ENCODE data around the gene DLG5. TPM values are rescaled to one million over a fixed set of nuclear protein-coding genes. Genes with fewer than 3 reads are reported as not detected.

The DLG5 gene
- polyA plus RNA-seq, 3 donors = 0.14 to 0.77 TPM; not detected in 1

GRCh38 chr10:77940225-77940624 lies 13.7 kb upstream of the DLG5 start:
- H3K27me3 Mint-ChIP-seq (ENCODE audit: low read depth in 3 of 3) = peaks cover 1 to 4% (median 3%) of the 10 kb centered on the region in 3 donors

DNA sequence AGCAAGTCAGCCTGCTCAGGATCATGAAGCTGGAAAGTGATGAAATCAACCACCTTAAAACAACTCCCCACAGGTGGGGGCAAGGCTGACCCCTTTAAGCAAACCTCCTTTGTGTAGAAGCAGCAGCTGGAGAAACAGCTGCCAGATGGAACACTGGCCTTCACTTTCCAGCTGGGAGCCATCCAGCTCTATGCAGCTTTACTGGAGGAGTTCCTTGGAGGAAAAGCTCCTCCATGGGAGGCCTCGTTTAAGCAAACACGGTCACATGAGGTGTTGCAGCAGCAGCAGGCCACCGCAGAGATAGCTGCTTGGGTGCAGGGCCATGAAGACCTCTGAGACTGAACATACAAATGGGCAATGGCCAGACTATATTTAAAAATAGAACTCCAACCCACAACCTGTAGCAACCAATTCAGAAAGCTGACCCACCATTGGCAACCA lies 13.0 kb upstream of the DLG5 start:
- no peak overlapping the region for H3K4me2 ChIP-seq (replicated peaks; ENCODE audit: extremely low read depth, low read length, poor library complexity, severe bottlenecking)
- no peak overlapping the region for H3K4me3 Mint-ChIP-seq
- TF ChIP-seq, protein P1, sequence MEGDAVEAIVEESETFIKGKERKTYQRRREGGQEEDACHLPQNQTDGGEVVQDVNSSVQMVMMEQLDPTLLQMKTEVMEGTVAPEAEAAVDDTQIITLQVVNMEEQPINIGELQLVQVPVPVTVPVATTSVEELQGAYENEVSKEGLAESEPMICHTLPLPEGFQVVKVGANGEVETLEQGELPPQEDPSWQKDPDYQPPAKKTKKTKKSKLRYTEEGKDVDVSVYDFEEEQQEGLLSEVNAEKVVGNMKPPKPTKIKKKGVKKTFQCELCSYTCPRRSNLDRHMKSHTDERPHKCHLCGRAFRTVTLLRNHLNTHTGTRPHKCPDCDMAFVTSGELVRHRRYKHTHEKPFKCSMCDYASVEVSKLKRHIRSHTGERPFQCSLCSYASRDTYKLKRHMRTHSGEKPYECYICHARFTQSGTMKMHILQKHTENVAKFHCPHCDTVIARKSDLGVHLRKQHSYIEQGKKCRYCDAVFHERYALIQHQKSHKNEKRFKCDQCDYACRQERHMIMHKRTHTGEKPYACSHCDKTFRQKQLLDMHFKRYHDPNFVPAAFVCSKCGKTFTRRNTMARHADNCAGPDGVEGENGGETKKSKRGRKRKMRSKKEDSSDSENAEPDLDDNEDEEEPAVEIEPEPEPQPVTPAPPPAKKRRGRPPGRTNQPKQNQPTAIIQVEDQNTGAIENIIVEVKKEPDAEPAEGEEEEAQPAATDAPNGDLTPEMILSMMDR (IDR thresholded peaks at IDR 0.05) = no peak
- H3K9me3 Mint-ChIP-seq = no peaks in the 10 kb centered on the region
- H3K27ac Mint-ChIP-seq = no peak overlapping the region
- no peak overlapping the region for H3K4me3 ChIP-seq (replicated peaks in 1 of 3; ENCODE audit: low read depth in 2 of 3, low read length in 3 of 3)
- no peaks in the 10 kb centered on the region for H3K36me3 ChIP-seq (replicated peaks in 1 of 2; ENCODE audit: control insufficient read depth in 1 of 2, insufficient read depth in 2 of 2, low read length in 2 of 2)
- H3K27me3 Mint-ChIP-seq (ENCODE audit: low read depth in 3 of 3) = peaks cover 0 to 3% (median 1%) of the 10 kb centered on the region in 3 donors
- no peak overlapping the region for H3K27ac ChIP-seq (ENCODE audit: low read depth in 1 of 2, low read length in 2 of 2)
- no peaks in the 10 kb centered on the region for H3K4me1 Mint-ChIP-seq
- H3K4me1 ChIP-seq (ENCODE audit: control insufficient read depth in 1 of 2, insufficient read depth in 2 of 2, low read length in 2 of 2) = peaks cover 0 to 5% of the 10 kb centered on the region in 2 donors
- no peak overlapping the region for H2AFZ ChIP-seq (ENCODE audit: insufficient read depth, low read depth, low read length, poor library complexity, severe bottlenecking)
- H3K36me3 Mint-ChIP-seq = no peaks in the 10 kb centered on the region
- H4K20me1 ChIP-seq (ENCODE audit: insufficient read depth, low read length) = no peaks in the 10 kb centered on the region
- intact Hi-C loops (cut with micrococcal nuclease) = no loop called here
- H3K27me3 ChIP-seq (ENCODE audit: control insufficient read depth in 2 of 2, insufficient read depth in 2 of 2, low read length in 2 of 2) = no peaks in the 10 kb centered on the region
- no peak for DNase-seq
- no peaks in the 10 kb centered on the region for H3K79me2 ChIP-seq (ENCODE audit: insufficient read depth, low read length)
- H3K9ac ChIP-seq (ENCODE audit: insufficient read depth, low read length, poor library complexity, severe bottlenecking) = no peak overlapping the region
- WGBS (ENCODE audit: insufficient coverage) = 83% methylated on average over 2 of the region's 3 CpGs
- no peaks in the 10 kb centered on the region for H3K9me3 ChIP-seq (replicated peaks in 1 of 2; ENCODE audit: control insufficient read depth in 1 of 2, insufficient read depth in 1 of 2, low read length in 2 of 2)

More at GRCh38 chr10:77940225-77940624, 13.7 kb upstream of the DLG5 start:
- Histone ChIP-seq H2AFZ (ENCODE audit: insufficient read depth, low read depth, low read length, poor library complexity, severe bottlenecking) (no peak overlapping the region), H3K4me3 (replicated peaks in 1 of 3; ENCODE audit: low read depth in 2 of 3, low read length in 3 of 3) (no peak overlapping the region), H4K20me1 (ENCODE audit: insufficient read depth, low read length) (no peaks in the 10 kb centered on the region), H3K4me1 (ENCODE audit: control insufficient read depth in 1 of 2, insufficient read depth in 2 of 2, low read length in 2 of 2) (peaks cover 0 to 5% of the 10 kb centered on the region in 2 donors), H3K36me3 (replicated peaks in 1 of 2; ENCODE audit: control insufficient read depth in 1 of 2, insufficient read depth in 2 of 2, low read length in 2 of 2) (no peaks in the 10 kb centered on the region), H3K27me3 (ENCODE audit: control insufficient read depth in 2 of 2, insufficient read depth in 2 of 2, low read length in 2 of 2) (no peaks in the 10 kb centered on the region), H3K4me2 (replicated peaks; ENCODE audit: extremely low read depth, low read length, poor library complexity, severe bottlenecking) (no peak overlapping the region), H3K27ac (ENCODE audit: low read depth in 1 of 2, low read length in 2 of 2) (no peak overlapping the region), H3K9ac (ENCODE audit: insufficient read depth, low read length, poor library complexity, severe bottlenecking) (no peak overlapping the region), H3K79me2 (ENCODE audit: insufficient read depth, low read length) (no peaks in the 10 kb centered on the region), H3K9me3 (replicated peaks in 1 of 2; ENCODE audit: control insufficient read depth in 1 of 2, insufficient read depth in 1 of 2, low read length in 2 of 2) (no peaks in the 10 kb centered on the region)
- Mint-ChIP-seq H3K36me3 (no peaks in the 10 kb centered on the region), H3K9me3 (no peaks in the 10 kb centered on the region), H3K4me3 (no peak overlapping the region), H3K27ac (no peak overlapping the region), H3K4me1 (no peaks in the 10 kb centered on the region)
- TF ChIP-seq, protein P1 (IDR thresholded peaks at IDR 0.05) = no peak
- intact Hi-C loops (cut with micrococcal nuclease) = no loop called here
- no peak for DNase-seq
- WGBS (ENCODE audit: insufficient coverage) = no CpG with 5 or more reads among the region's 2 CpGs

Data from CD14-positive monocyte (primary cell).